Endothelial cell of umbilical vein (primary cell): ENCODE results near the gene BEST2. TPM values are rescaled to one million over a fixed set of nuclear protein-coding genes. Genes with fewer than 3 reads are reported as not detected.

Experiments used
- BruUV-seq: library from RNA; stranded (reverse); fragments of 400-500 nt; replicated peaks from 2 replicates; lab custom pipeline; 2021; lab: Mats Ljungman, UMichigan
- CTCF ChIA-PET: fragments of 300-600, 350-600 bp; sonication (Branson Sonifier 250); formaldehyde crosslinking; loops from one replicate; lab custom pipeline; 2021; ENCODE audit warnings: antibody characterized with exemption, inconsistent platforms; lab: Charles Lee
- POLR2A ChIA-PET: fragments of 300-600, 350-600 bp; sonication (Branson Sonifier 250); formaldehyde crosslinking; loops from one replicate; lab custom pipeline; 2021; ENCODE audit warnings: antibody characterized with exemption, inconsistent platforms; lab: Charles Lee
- DNase-seq: peaks from one replicate; pipeline ENCODE4 v3.0.0-alpha.2; 2011; ENCODE audit warnings: low read depth, low spot score
- FAIRE-seq: peaks from 2 replicates; lab custom pipeline; 2011; peaks lifted over from hg19 to GRCh38; lab: Jason Lieb, UNC
- H2AFZ ChIP-seq: 2 replicates; pipeline ENCODE4 v1.6.0; 2012; ENCODE audit warnings: low read depth, low read length, control low read depth, inconsistent platforms
- H3K27ac ChIP-seq: 2 replicates; pipeline ENCODE4 v1.5.1; 2011; ENCODE audit warnings: low read depth, mild to moderate bottlenecking, control low read depth, low read length, moderate library complexity; ENCODE audit not compliant: insufficient read depth
- H3K27me3 ChIP-seq, 2 experiments: 2 replicates each; pipeline versions ENCODE4 v1.6.0 to v1.6.1; 2011; ENCODE audit warnings: low read length in 2 of 2, mixed read lengths in 1 of 2; ENCODE audit not compliant: control insufficient read depth in 2 of 2, insufficient read depth in 2 of 2
- H3K36me3 ChIP-seq, 2 experiments: 2 replicates in 1 of 2; 3 replicates in 1 of 2; pipeline ENCODE4 v1.5.1; 2011; ENCODE audit warnings: low read length in 2 of 2, mild to moderate bottlenecking in 1 of 2, moderate library complexity in 1 of 2; ENCODE audit not compliant: control insufficient read depth in 2 of 2, insufficient read depth in 2 of 2; ENCODE audit errors: extremely low read depth in 1 of 2
- H3K4me1 ChIP-seq: 3 replicates; pipeline ENCODE4 v1.5.1; 2011; ENCODE audit warnings: mild to moderate bottlenecking, low read length; ENCODE audit not compliant: control insufficient read depth, insufficient read depth; ENCODE audit errors: extremely low read depth
- H3K4me2 ChIP-seq: 2 replicates; pipeline ENCODE4 v1.6.1; 2011; ENCODE audit warnings: low read length, control low read depth, mixed read lengths; ENCODE audit not compliant: insufficient read depth
- H3K4me3 ChIP-seq, 3 experiments: fragments of 200-600 bp in 1 of 3; sonication (generic), shearing (Covaris generic) in 1 of 3; replicated peaks in 1 of 3; 2 replicates each; pipeline ENCODE4 v1.5.1; 2011 to 2016; ENCODE audit warnings: control low read depth in 3 of 3, low read length in 3 of 3, mild to moderate bottlenecking in 2 of 3, inconsistent platforms in 1 of 3, low read depth in 1 of 3, moderate library complexity in 1 of 3; ENCODE audit not compliant: insufficient read depth in 1 of 3
- H3K79me2 ChIP-seq: 2 replicates; pipeline ENCODE4 v1.6.0; 2012; ENCODE audit warnings: low read length, inconsistent platforms; ENCODE audit not compliant: control insufficient read depth, insufficient read depth
- H3K9ac ChIP-seq: replicated peaks from 2 replicates; pipeline ENCODE3; 2011; ENCODE audit warnings: low read length, control low read depth; ENCODE audit not compliant: insufficient read depth; ENCODE audit errors: extremely low read depth
- H3K9me1 ChIP-seq: replicated peaks from 3 replicates; pipeline ENCODE4 v1.6.0; 2011; ENCODE audit warnings: mild to moderate bottlenecking, low read length; ENCODE audit not compliant: control insufficient read depth, insufficient read depth; ENCODE audit errors: extremely low read depth
- H3K9me3 ChIP-seq: replicated peaks from 2 replicates; pipeline ENCODE4 v1.5.1; 2012; ENCODE audit warnings: low read length, inconsistent platforms; ENCODE audit not compliant: control insufficient read depth, insufficient read depth
- H4K20me1 ChIP-seq: replicated peaks from 2 replicates; pipeline ENCODE3; 2011; ENCODE audit warnings: mild to moderate bottlenecking, low read length; ENCODE audit not compliant: control insufficient read depth, insufficient read depth; ENCODE audit errors: extremely low read depth
- CTCF ChIP-seq, 2 donors: IDR thresholded peaks; 1 replicate in 1 of 2; 2 replicates in 1 of 2; pipeline ENCODE4 v1.5.1; 2011; ENCODE audit warnings: low read length in 2 of 2, mild to moderate bottlenecking in 2 of 2, moderate library complexity in 2 of 2, control low read depth in 1 of 2, inconsistent platforms in 1 of 2, low read depth in 1 of 2; ENCODE audit not compliant: insufficient read depth in 1 of 2; ENCODE audit errors: extremely low read depth in 1 of 2
- GATA2 ChIP-seq: IDR thresholded peaks from 2 replicates; pipeline ENCODE4 v1.7.0; 2011; ENCODE audit warnings: low read depth, mild to moderate bottlenecking, moderate library complexity, mixed read lengths, low read length; ENCODE audit not compliant: insufficient read length, insufficient read depth
- JUN ChIP-seq: IDR thresholded peaks from 2 replicates; pipeline ENCODE4 v1.6.1; 2011; ENCODE audit warnings: borderline replicate concordance, low read depth; ENCODE audit not compliant: insufficient read length, insufficient read depth
- MAX ChIP-seq: IDR thresholded peaks from 2 replicates; pipeline ENCODE4 v1.6.1; 2011; ENCODE audit not compliant: insufficient read depth, insufficient read length
- MYC ChIP-seq: IDR thresholded peaks from one replicate; pipeline ENCODE4 v1.6.1; 2011; ENCODE audit warnings: mild to moderate bottlenecking, low read depth, low read length
- POLR2AphosphoS5 ChIP-seq: IDR thresholded peaks from 2 replicates; pipeline ENCODE4 v1.6.1; 2012; ENCODE audit warnings: low read depth, mild to moderate bottlenecking, control low read depth, low read length, moderate library complexity; ENCODE audit not compliant: insufficient read depth
- dilution Hi-C: fragments of 300-500 bp; cut with MboI; formaldehyde crosslinking; loops from one replicate; pipeline ENCODE4 v1.15.0; 2019; ENCODE audit warnings: low sequenced_read_pairs; ENCODE audit not compliant: extremely low pct_ligation_motif_present
- intact Hi-C: fragments of 100-400 bp; cut with micrococcal nuclease; formaldehyde crosslinking; loops from one replicate; pipeline ENCODE4 v1.10.0; 2022
- polyA plus RNA-seq, 4 experiments: library from polyadenylated mRNA; depleted of rRNA in 3 of 4; stranded (reverse) in 3 of 4; unstranded in 1 of 4; fragments of >200 nt; gene quantifications; 2 replicates each; pipeline versions ENCODE4 v1.2.1 to v1.2.3, GENCODE V29; 2011 to 2012; ENCODE audit warnings: missing spikeins in 1 of 4
- total RNA-seq: library from RNA; stranded (reverse); gene quantifications from 2 replicates; pipeline ENCODE4 v1.2.3, GENCODE V29; 2021

Gene BEST2
- total and polyA plus RNA-seq, 2 donors (not counting 3 experiments of a cell fraction or from before 2014, with no cell fraction given): not detected

GRCh38 chr19:12715102-12715501, 36.5 kb upstream of the BEST2 start:
- Histone ChIP-seq H3K27ac (no peak overlapping the region), H3K9ac (no peak overlapping the region), H3K27me3 (no peaks in the 10 kb centered on the region), H2AFZ (no peak overlapping the region), H3K9me3 (no peaks in the 10 kb centered on the region), H3K36me3 (peaks cover 26 to 44% of the 10 kb centered on the region in 2 experiments), H4K20me1 (no peaks in the 10 kb centered on the region), H3K4me2 (no peak overlapping the region), H3K4me1 (no peaks in the 10 kb centered on the region), H3K79me2 (peaks cover 47% of the 10 kb centered on the region), H3K4me3 (no peak overlapping the region), H3K9me1 (no peaks in the 10 kb centered on the region)
- dilution Hi-C loops: no loop called here
- TF ChIP-seq JUN (no peak), MAX (no peak), GATA2 (no peak), CTCF (IDR thresholded peaks at IDR 0.05; ENCODE audit: extremely low read depth in 1 of 2, insufficient read depth in 1 of 2, low read depth in 1 of 2, low read length in 2 of 2) (no peak), POLR2AphosphoS5 (no peak), MYC (no peak)
- FAIRE-seq (no peak), DNase-seq (no peak)
- intact Hi-C loops: no loop called here
- POLR2A ChIA-PET: no interaction called here
- CTCF ChIA-PET: interaction anchor here (0.5 to 3.1 kb wide), 5 partner anchors 42 to 1778 kb away, joined by 3 to 28 read pairs (median 4); no protein-coding TSS in a partner anchor
- TSS peak; percentile 4 for BruUV-seq
